Non-pigmented ciliary epithelial cell (primary cell): ENCODE measurements around the gene SLC12A5.

ENCODE experiments used
- DNase-seq: peaks from one replicate; pipeline ENCODE4 v3.0.0-alpha.2; 2010; ENCODE audit warnings: low read depth

The SLC12A5 gene

GRCh38 chr20:46006022-46006705, 22.9 kb upstream of the SLC12A5 start:
- DNase-seq = no peak

- no peak for DNase-seq
Measured at GRCh38 chr20:46006964-46007363, 22.1 kb upstream of the SLC12A5 start.

GRCh38 chr20:46007671-46008070, 21.3 kb upstream of the SLC12A5 start:
- no peak for DNase-seq

GRCh38 chr20:46009816-46010215, 19.2 kb upstream of the SLC12A5 start:
- no peak for DNase-seq

GRCh38 chr20:46010491-46011391, 18.3 kb upstream of the SLC12A5 start:
- DNase-seq = no peak

- no peak for DNase-seq
Measured at GRCh38 chr20:46011631-46012482, 17.2 kb upstream of the SLC12A5 start.

GRCh38 chr20:46012921-46013320, 16.1 kb upstream of the SLC12A5 start:
- no peak for DNase-seq

- no peak for DNase-seq
Measured at GRCh38 chr20:46013322-46013828, 15.6 kb upstream of the SLC12A5 start.

GRCh38 chr20:46013829-46014516, 15.0 kb upstream of the SLC12A5 start:
- no peak for DNase-seq

GRCh38 chr20:46014517-46015396, 14.3 kb upstream of the SLC12A5 start:
- DNase-seq = no peak

GRCh38 chr20:46017272-46017671, 11.7 kb upstream of the SLC12A5 start:
- DNase-seq = no peak

- DNase-seq = no peak
Measured at GRCh38 chr20:46018112-46018511, 10.9 kb upstream of the SLC12A5 start.

GRCh38 chr20:46018611-46019010, 10.4 kb upstream of the SLC12A5 start:
- no peak for DNase-seq

- no peak for DNase-seq
Measured at GRCh38 chr20:46020555-46020954, 8.5 kb upstream of the SLC12A5 start.

- no peak for DNase-seq
Measured at GRCh38 chr20:46021361-46022359, 7.4 kb upstream of the SLC12A5 start.

- no peak for DNase-seq
Measured at GRCh38 chr20:46022411-46023147, 6.4 kb upstream of the SLC12A5 start.

GRCh38 chr20:46023148-46023484, 5.9 kb upstream of the SLC12A5 start:
- no peak for DNase-seq

- DNase-seq = no peak
Measured at GRCh38 chr20:46023999-46024398, 5.0 kb upstream of the SLC12A5 start.

GRCh38 chr20:46025376-46025783, 3.6 kb upstream of the SLC12A5 start:
- DNase-seq = no peak
